Activated CD8-positive, alpha-beta memory T cell treated with anti-CD3 and anti-CD28 coated beads, Interleukin-2, amount 10 ng/mL, durations not matched to agents 7 days and 5 days (primary cell): ENCODE measurements around the gene XRCC4. TPM values are rescaled to one million over a fixed set of nuclear protein-coding genes. Genes with fewer than 3 reads are reported as not detected.

Source experiments
- ATAC-seq: fragments of 150-1000 bp; cut with Tn5 transposase; one replicate; pipeline ENCODE4 v1.10.0; 2021; ENCODE audit warnings: moderate library complexity
- CTCF ChIA-PET: fragments of 350-600 bp; sonication (Branson Sonifier 250); formaldehyde crosslinking; loops from one replicate; lab custom pipeline; 2021; ENCODE audit warnings: antibody characterized with exemption; lab: Charles Lee
- DNase-seq: peaks from one replicate; pipeline ENCODE4 v3.0.0-alpha.2; 2020
- H3K27ac Mint-ChIP-seq: one replicate; pipeline ENCODE4 v1.8.0; 2021; ENCODE audit warnings: mild to moderate bottlenecking, mixed read lengths
- H3K27me3 Mint-ChIP-seq: one replicate; pipeline ENCODE4 v1.8.0; 2021; ENCODE audit warnings: mixed read lengths
- H3K36me3 Mint-ChIP-seq: one replicate; pipeline ENCODE4 v1.8.0; 2021; ENCODE audit warnings: mild to moderate bottlenecking, mixed read lengths
- H3K4me1 Mint-ChIP-seq: one replicate; pipeline ENCODE4 v1.8.0; 2021; ENCODE audit warnings: mixed read lengths
- H3K4me3 Mint-ChIP-seq: one replicate; pipeline ENCODE4 v1.8.0; 2021; ENCODE audit warnings: mild to moderate bottlenecking, moderate library complexity, mixed read lengths
- H3K9me3 Mint-ChIP-seq: one replicate; pipeline ENCODE4 v1.8.0; 2022; ENCODE audit warnings: low read depth, mixed read lengths
- total RNA-seq, 2 experiments: library from RNA; stranded (reverse); gene quantifications; one replicate each; pipeline ENCODE4 v1.2.3, GENCODE V29; 2021

The XRCC4 gene
- total RNA-seq: 10 to 100 TPM; 11.3 to 11.9 TPM

- peaks cover 52% of the 10 kb centered on the region for H3K4me1 Mint-ChIP-seq
Observed at GRCh38 chr5:83076742-83077661, at the start of gene XRCC4, which contains the start of gene TMEM167A. TSS of gene XRCC4 (plus strand) at chr5:83077547. CDS start at chr5:83104920, 27,373 bp downstream. TSS of gene TMEM167A (minus strand) at chr5:83077394. CDS start at chr5:83077323, 71 bp downstream.

GRCh38 chr5:83029912-83030311 is 47.4 kb upstream of the XRCC4 start:
- ATAC-seq (no peak), DNase-seq (no peak)
- peaks cover 3% of the 10 kb centered on the region for H3K27me3 Mint-ChIP-seq
- H3K4me3 Mint-ChIP-seq: no peak overlapping the region
- no peaks in the 10 kb centered on the region for H3K4me1 Mint-ChIP-seq
- peaks cover 2% of the 10 kb centered on the region for H3K9me3 Mint-ChIP-seq
- H3K36me3 Mint-ChIP-seq: no peaks in the 10 kb centered on the region
- H3K27ac Mint-ChIP-seq: no peak overlapping the region
- CTCF ChIA-PET: no interaction called here

More at GRCh38 chr5:83076742-83077661, at the start of gene XRCC4, which contains the start of gene TMEM167A:
- Mint-ChIP-seq H3K27ac (peak within 1 kb of the TSS; percentile 100), H3K4me3 (peak within 1 kb of the TSS; percentile 99), H3K36me3 (peaks cover 27% of the 10 kb centered on the region), H3K27me3 (no peaks in the 10 kb centered on the region), H3K9me3 (no peaks in the 10 kb centered on the region)
- peak; percentile 98 for DNase-seq
- CTCF ChIA-PET: interaction anchor here (1.1 kb wide), 1 partner anchor 32 kb away, joined by 3 read pairs; no protein-coding TSS in a partner anchor
- peak; percentile 99 for ATAC-seq

GRCh38 chr5:83031381-83031780 is 46.0 kb upstream of the XRCC4 start:
- Mint-ChIP-seq H3K4me3 (no peak overlapping the region), H3K27me3 (peaks cover 3% of the 10 kb centered on the region), H3K36me3 (no peaks in the 10 kb centered on the region), H3K9me3 (peaks cover 2% of the 10 kb centered on the region), H3K4me1 (no peaks in the 10 kb centered on the region), H3K27ac (no peak overlapping the region)
- no peak for ATAC-seq
- CTCF ChIA-PET: no interaction called here
- no peak for DNase-seq

- Mint-ChIP-seq H3K4me3 (no peak overlapping the region), H3K4me1 (no peaks in the 10 kb centered on the region), H3K27ac (no peak overlapping the region), H3K36me3 (no peaks in the 10 kb centered on the region), H3K9me3 (peaks cover 2% of the 10 kb centered on the region), H3K27me3 (peaks cover 3% of the 10 kb centered on the region)
- ATAC-seq (no peak), DNase-seq (no peak)
- CTCF ChIA-PET: no interaction called here
Observed at GRCh38 chr5:83034036-83034435, 43.3 kb upstream of the XRCC4 start.

- CTCF ChIA-PET: no interaction called here
- H3K36me3 Mint-ChIP-seq: no peaks in the 10 kb centered on the region
- peaks cover 2% of the 10 kb centered on the region for H3K9me3 Mint-ChIP-seq
- no peak overlapping the region for H3K27ac Mint-ChIP-seq
- no peak for DNase-seq
- peaks cover 3% of the 10 kb centered on the region for H3K27me3 Mint-ChIP-seq
- ATAC-seq: no peak
- H3K4me3 Mint-ChIP-seq: no peak overlapping the region
- H3K4me1 Mint-ChIP-seq: no peaks in the 10 kb centered on the region
Observed at GRCh38 chr5:83034528-83035207, 42.7 kb upstream of the XRCC4 start.

GRCh38 chr5:83035373-83036100 is 41.8 kb upstream of the XRCC4 start:
- CTCF ChIA-PET: no interaction called here
- H3K27me3 Mint-ChIP-seq: peaks cover 3% of the 10 kb centered on the region
- H3K27ac Mint-ChIP-seq: no peak overlapping the region
- H3K36me3 Mint-ChIP-seq: no peaks in the 10 kb centered on the region
- ATAC-seq: no peak
- DNase-seq: no peak
- H3K4me1 Mint-ChIP-seq: no peaks in the 10 kb centered on the region
- peaks cover 2% of the 10 kb centered on the region for H3K9me3 Mint-ChIP-seq
- no peak overlapping the region for H3K4me3 Mint-ChIP-seq

GRCh38 chr5:83036991-83037575 is 40.3 kb upstream of the XRCC4 start:
- no peaks in the 10 kb centered on the region for H3K9me3 Mint-ChIP-seq
- no peaks in the 10 kb centered on the region for H3K27me3 Mint-ChIP-seq
- no peak for DNase-seq
- no peaks in the 10 kb centered on the region for H3K36me3 Mint-ChIP-seq
- ATAC-seq: no peak
- no peaks in the 10 kb centered on the region for H3K4me1 Mint-ChIP-seq
- no peak overlapping the region for H3K27ac Mint-ChIP-seq
- CTCF ChIA-PET: no interaction called here
- H3K4me3 Mint-ChIP-seq: no peak overlapping the region

GRCh38 chr5:83038924-83039323 is 38.4 kb upstream of the XRCC4 start:
- Mint-ChIP-seq H3K27me3 (no peaks in the 10 kb centered on the region), H3K4me1 (no peaks in the 10 kb centered on the region), H3K9me3 (no peaks in the 10 kb centered on the region), H3K36me3 (no peaks in the 10 kb centered on the region), H3K27ac (no peak overlapping the region), H3K4me3 (no peak overlapping the region)
- CTCF ChIA-PET: no interaction called here
- DNase-seq (no peak), ATAC-seq (no peak)

GRCh38 chr5:83042507-83042906 is 34.8 kb upstream of the XRCC4 start:
- Mint-ChIP-seq H3K9me3 (no peaks in the 10 kb centered on the region), H3K4me3 (no peak overlapping the region), H3K4me1 (no peaks in the 10 kb centered on the region), H3K27ac (no peak overlapping the region), H3K27me3 (no peaks in the 10 kb centered on the region), H3K36me3 (no peaks in the 10 kb centered on the region)
- ATAC-seq (no peak), DNase-seq (no peak)
- CTCF ChIA-PET: no interaction called here

GRCh38 chr5:83044926-83045325 is 32.4 kb upstream of the XRCC4 start:
- no peaks in the 10 kb centered on the region for H3K27me3 Mint-ChIP-seq
- no peaks in the 10 kb centered on the region for H3K4me1 Mint-ChIP-seq
- CTCF ChIA-PET: interaction anchor here (1.5 kb wide), 1 partner anchor 15 kb away, joined by 3 read pairs; no protein-coding TSS in a partner anchor
- H3K27ac Mint-ChIP-seq: no peak overlapping the region
- H3K36me3 Mint-ChIP-seq: peaks cover 2% of the 10 kb centered on the region
- H3K9me3 Mint-ChIP-seq: no peaks in the 10 kb centered on the region
- H3K4me3 Mint-ChIP-seq: no peak overlapping the region
- no peak for DNase-seq
- no peak for ATAC-seq

- Mint-ChIP-seq H3K27me3 (no peaks in the 10 kb centered on the region), H3K4me3 (no peak overlapping the region), H3K36me3 (peaks cover 15% of the 10 kb centered on the region), H3K4me1 (peaks cover 2% of the 10 kb centered on the region), H3K27ac (no peak overlapping the region), H3K9me3 (no peaks in the 10 kb centered on the region)
- DNase-seq (no peak), ATAC-seq (no peak)
- CTCF ChIA-PET: no interaction called here
Observed at GRCh38 chr5:83048277-83048676, 29.1 kb upstream of the XRCC4 start.

GRCh38 chr5:83048811-83049210 is 28.5 kb upstream of the XRCC4 start:
- ATAC-seq: no peak
- Mint-ChIP-seq H3K36me3 (peaks cover 18% of the 10 kb centered on the region), H3K27ac (no peak overlapping the region), H3K9me3 (no peaks in the 10 kb centered on the region), H3K4me3 (no peak overlapping the region), H3K27me3 (no peaks in the 10 kb centered on the region), H3K4me1 (peaks cover 2% of the 10 kb centered on the region)
- CTCF ChIA-PET: no interaction called here
- no peak for DNase-seq

GRCh38 chr5:83049370-83049885 is 27.9 kb upstream of the XRCC4 start:
- CTCF ChIA-PET: no interaction called here
- H3K9me3 Mint-ChIP-seq: no peaks in the 10 kb centered on the region
- peaks cover 24% of the 10 kb centered on the region for H3K36me3 Mint-ChIP-seq
- no peak for ATAC-seq
- H3K4me3 Mint-ChIP-seq: no peak overlapping the region
- H3K27ac Mint-ChIP-seq: no peak overlapping the region
- no peak for DNase-seq
- H3K4me1 Mint-ChIP-seq: peaks cover 2% of the 10 kb centered on the region
- H3K27me3 Mint-ChIP-seq: no peaks in the 10 kb centered on the region
